ENCODE measurements around the gene NUTM1. TPM values are rescaled to one million over a fixed set of nuclear protein-coding genes. Genes with fewer than 3 reads are reported as not detected.

NUTM1 gene
- total and polyA plus RNA-seq, 8 donors = 0.04 to 0.06 (median 0.04) TPM; not detected in 5

- TF ChIP-seq CTCF (IDR thresholded peaks at IDR 0.05) = no peak
- intact Hi-C loops (cut with DNase I) = no loop called here
- Histone ChIP-seq H3K9me3 (no peaks in the 10 kb centered on the region), H3K4me3 (no peak overlapping the region), H3K36me3 (no peaks in the 10 kb centered on the region), H3K4me1 (peaks cover 0 to 7% of the 10 kb centered on the region in 2 donors), H3K27me3 (no peaks in the 10 kb centered on the region), H3K27ac (no peak overlapping the region)
- DNase-seq (no peak), ATAC-seq (no peak)
Measured at GRCh38 chr15:34325368-34325767, 17.7 kb upstream of the NUTM1 start.

GRCh38 chr15:34327906-34328305 is 15.2 kb upstream of the NUTM1 start:
- peaks cover 0 to 23% of the 10 kb centered on the region in 2 donors for H3K4me1 ChIP-seq
- no peaks in the 10 kb centered on the region for H3K9me3 ChIP-seq
- H3K4me3 ChIP-seq = no peak overlapping the region
- H3K27me3 ChIP-seq = no peaks in the 10 kb centered on the region
- DNase-seq = no peak
- H3K27ac ChIP-seq = no peak overlapping the region
- ATAC-seq = no peak
- no peak for TF ChIP-seq CTCF (IDR thresholded peaks at IDR 0.05)
- intact Hi-C loops (cut with DNase I) = no loop called here
- no peaks in the 10 kb centered on the region for H3K36me3 ChIP-seq

GRCh38 chr15:34329006-34329405 is 14.1 kb upstream of the NUTM1 start:
- no peak overlapping the region for H3K4me3 ChIP-seq
- H3K27ac ChIP-seq = no peak overlapping the region
- ATAC-seq (no peak), DNase-seq (no peak)
- no peaks in the 10 kb centered on the region for H3K27me3 ChIP-seq
- no peaks in the 10 kb centered on the region for H3K9me3 ChIP-seq
- intact Hi-C loops (cut with DNase I) = no loop called here
- peaks cover under 1 to 31% of the 10 kb centered on the region in 2 donors for H3K4me1 ChIP-seq
- no peaks in the 10 kb centered on the region for H3K36me3 ChIP-seq
- TF ChIP-seq CTCF (IDR thresholded peaks at IDR 0.05) = no peak

- no peak for DNase-seq
- no peak for TF ChIP-seq CTCF (IDR thresholded peaks at IDR 0.05)
- H3K27ac ChIP-seq = no peak overlapping the region
- ATAC-seq = no peak
- peaks cover 11 to 42% of the 10 kb centered on the region in 2 donors for H3K4me1 ChIP-seq
- no peaks in the 10 kb centered on the region for H3K27me3 ChIP-seq
- no peaks in the 10 kb centered on the region for H3K36me3 ChIP-seq
- H3K4me3 ChIP-seq = no peak overlapping the region
- intact Hi-C loops (cut with DNase I) = loop anchor here in 1 of 2 donors (10.0 kb wide), 1 partner anchor 85 kb away; no protein-coding TSS in a partner anchor
- H3K9me3 ChIP-seq = no peaks in the 10 kb centered on the region
Measured at GRCh38 chr15:34330279-34330678, 12.8 kb upstream of the NUTM1 start.

- H3K9me3 ChIP-seq = no peaks in the 10 kb centered on the region
- H3K4me1 ChIP-seq = peaks cover 11 to 58% of the 10 kb centered on the region in 2 donors
- peak in 1 of 4 donors; percentile 49 for DNase-seq
- intact Hi-C loops (cut with DNase I) = loop anchor here in 1 of 2 donors (10.0 kb wide), 1 partner anchor 87 kb away; no protein-coding TSS in a partner anchor
- peak overlapping the region in 1 of 2 donors; percentile 30 for H3K27ac ChIP-seq
- no peak for TF ChIP-seq CTCF (IDR thresholded peaks at IDR 0.05)
- ATAC-seq = peak; percentile 22
- H3K36me3 ChIP-seq = no peaks in the 10 kb centered on the region
- H3K4me3 ChIP-seq = no peak overlapping the region
- no peaks in the 10 kb centered on the region for H3K27me3 ChIP-seq
Measured at GRCh38 chr15:34331809-34332208, 11.3 kb upstream of the NUTM1 start.
